AG10803 (cell line): ENCODE results near the gene ATP2B3.

Source experiments
- DNase-seq: peaks from one replicate; pipeline ENCODE4 v3.0.0; 2010; ENCODE audit warnings: low read depth
- H3K4me3 ChIP-seq: 2 replicates; pipeline ENCODE4 v1.5.1; 2011; ENCODE audit warnings: mild to moderate bottlenecking, low read length, control low read depth
- CTCF ChIP-seq: conservative IDR thresholded peaks from 2 replicates; pipeline ENCODE4 v1.5.1; 2011; ENCODE audit warnings: mild to moderate bottlenecking, low read length, control low read depth, inconsistent platforms

Gene ATP2B3

GRCh38 chrX:153522259-153522658 is 4.8 kb downstream of the ATP2B3 start:
- no peak for DNase-seq
- no peak overlapping the region for H3K4me3 ChIP-seq
- TF ChIP-seq CTCF, result no peak

- no peak for DNase-seq
- H3K4me3 ChIP-seq, result no peak overlapping the region
- TF ChIP-seq CTCF, result no peak
Observed at GRCh38 chrX:153523269-153523668, 5.8 kb downstream of the ATP2B3 start.

DNA sequence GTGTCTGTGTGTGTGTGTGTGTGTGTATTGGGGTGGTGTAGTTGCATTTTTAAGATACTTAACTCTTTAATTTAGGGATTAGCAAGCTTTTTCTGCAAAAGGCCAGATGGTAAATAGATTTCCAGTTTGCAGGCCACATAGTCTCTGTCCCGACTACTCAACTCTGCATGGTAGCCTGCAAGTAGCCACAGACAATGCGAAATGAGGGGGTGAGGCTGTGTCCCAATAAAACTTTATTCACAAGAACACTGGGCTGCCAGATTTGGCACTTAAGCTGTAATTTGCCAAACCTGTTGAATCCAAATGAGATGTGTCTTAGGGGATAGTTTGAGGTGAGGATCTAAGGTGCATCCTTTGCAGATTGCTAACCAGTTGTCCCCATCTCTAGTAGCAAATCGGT is 6.8 kb downstream of the ATP2B3 start:
- TF ChIP-seq CTCF, result no peak
- no peak for DNase-seq
- H3K4me3 ChIP-seq, result no peak overlapping the region

DNA sequence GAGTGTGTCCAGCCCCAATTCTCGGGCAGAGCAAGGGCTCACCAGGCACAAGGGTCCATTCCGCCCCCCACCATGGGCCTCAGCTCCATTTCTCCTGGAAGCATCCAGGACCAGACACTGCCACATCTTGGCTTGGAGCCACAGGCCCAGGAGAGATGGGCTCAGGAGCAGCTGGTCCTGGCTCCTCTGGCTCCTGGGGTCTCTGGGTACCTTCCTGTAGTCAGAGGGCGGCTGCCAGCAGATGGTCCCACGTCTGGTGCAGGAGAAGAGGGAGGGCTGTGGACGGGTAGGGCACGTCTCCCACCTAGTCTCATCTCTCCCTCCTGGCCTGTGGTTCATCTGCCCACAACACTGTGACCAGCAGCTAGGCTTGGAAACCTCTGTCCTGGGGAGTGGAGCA is 8.0 kb downstream of the ATP2B3 start:
- no peak for DNase-seq
- no peak for TF ChIP-seq CTCF
- H3K4me3 ChIP-seq, result no peak overlapping the region

DNA sequence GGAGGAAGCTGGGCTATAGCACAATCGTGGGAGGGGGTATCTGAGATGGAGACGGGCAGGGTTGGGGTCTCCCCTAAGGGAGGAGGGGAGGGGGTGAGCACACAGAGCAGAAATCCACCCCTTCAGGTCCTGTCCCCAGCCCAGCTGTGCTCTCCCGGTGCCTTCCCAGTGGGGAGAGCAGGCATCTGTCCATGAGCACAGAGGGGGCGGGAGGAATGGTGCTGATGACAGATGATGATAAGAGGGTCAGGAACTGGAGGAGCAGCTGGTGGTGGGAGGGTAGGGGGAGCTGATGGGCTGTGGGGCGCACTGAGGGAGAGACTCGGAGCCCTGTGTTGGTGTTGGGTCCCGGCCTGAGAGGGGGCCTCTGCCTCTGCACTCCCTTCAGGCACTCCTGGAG is 8.6 kb downstream of the ATP2B3 start:
- no peak overlapping the region for H3K4me3 ChIP-seq
- DNase-seq, result no peak
- no peak for TF ChIP-seq CTCF

DNA sequence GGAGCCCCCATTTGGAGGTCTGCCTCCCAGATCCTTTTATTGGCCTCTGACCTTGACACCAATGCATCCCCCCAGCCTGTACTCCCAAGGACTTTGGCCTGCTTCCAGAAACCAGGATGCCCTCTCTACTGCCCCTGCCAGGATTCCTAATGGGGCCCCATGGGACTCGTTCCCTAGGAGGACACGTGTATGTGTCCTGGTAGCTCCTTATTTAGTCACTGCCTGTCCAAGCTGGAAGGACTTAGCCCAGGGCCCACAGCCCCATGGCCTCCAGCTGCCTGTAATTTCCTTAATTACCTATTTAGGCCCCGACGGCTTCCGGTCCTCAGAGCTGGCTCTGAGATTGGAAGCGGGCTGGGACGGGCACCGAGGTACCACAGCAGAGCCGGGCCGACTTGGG is 9.4 kb downstream of the ATP2B3 start:
- DNase-seq, result no peak
- no peak for TF ChIP-seq CTCF
- H3K4me3 ChIP-seq, result no peak overlapping the region

DNA sequence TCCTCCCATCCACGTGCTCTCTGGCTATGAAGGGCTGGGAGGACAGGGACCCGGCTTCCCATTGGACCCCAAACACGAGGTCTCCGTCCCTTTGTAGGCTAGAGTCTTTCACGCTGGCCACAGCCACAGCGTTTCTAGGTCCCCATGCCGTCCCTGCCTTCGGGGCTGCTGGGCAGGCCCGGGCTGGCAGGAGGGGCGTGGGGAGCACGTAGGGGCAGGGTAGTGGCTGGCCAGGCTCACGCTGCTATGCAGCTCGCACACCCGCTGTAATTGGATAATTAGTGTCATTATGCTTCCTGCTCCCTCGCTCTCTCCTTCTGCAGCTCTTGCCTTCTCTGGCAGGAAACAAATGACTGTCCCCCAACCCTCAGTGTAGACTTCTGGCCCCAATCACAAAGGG is 9.8 kb downstream of the ATP2B3 start:
- no peak overlapping the region for H3K4me3 ChIP-seq
- no peak for DNase-seq
- no peak for TF ChIP-seq CTCF
